Mesenteric fat pad (tissue), 1 donor: ENCODE measurements around the gene USP47. TPM values are rescaled to one million over a fixed set of nuclear protein-coding genes. Genes with fewer than 3 reads are reported as not detected.

Experiments used
- DNase-seq: peaks from one replicate; pipeline ENCODE4 v3.0.0-alpha.2; 2020; ENCODE audit warnings: low spot score
- long read RNA-seq: library from polyadenylated mRNA; unstranded; transcript quantifications from one replicate; pipeline ENCODE4 v2.0.0, GENCODE V29; 2020
- total RNA-seq: library from RNA; stranded (reverse); fragmentation: NEBNext Ultra II Directional; extraction: Animal tissue kit (Norgen Biotek cat#: 25700); gene quantifications from one replicate; pipeline ENCODE4 v1.2.1, GENCODE V29; 2021
- donor health status: DM: yes; HTN: yes; CAD: no.

USP47 gene, protein sequence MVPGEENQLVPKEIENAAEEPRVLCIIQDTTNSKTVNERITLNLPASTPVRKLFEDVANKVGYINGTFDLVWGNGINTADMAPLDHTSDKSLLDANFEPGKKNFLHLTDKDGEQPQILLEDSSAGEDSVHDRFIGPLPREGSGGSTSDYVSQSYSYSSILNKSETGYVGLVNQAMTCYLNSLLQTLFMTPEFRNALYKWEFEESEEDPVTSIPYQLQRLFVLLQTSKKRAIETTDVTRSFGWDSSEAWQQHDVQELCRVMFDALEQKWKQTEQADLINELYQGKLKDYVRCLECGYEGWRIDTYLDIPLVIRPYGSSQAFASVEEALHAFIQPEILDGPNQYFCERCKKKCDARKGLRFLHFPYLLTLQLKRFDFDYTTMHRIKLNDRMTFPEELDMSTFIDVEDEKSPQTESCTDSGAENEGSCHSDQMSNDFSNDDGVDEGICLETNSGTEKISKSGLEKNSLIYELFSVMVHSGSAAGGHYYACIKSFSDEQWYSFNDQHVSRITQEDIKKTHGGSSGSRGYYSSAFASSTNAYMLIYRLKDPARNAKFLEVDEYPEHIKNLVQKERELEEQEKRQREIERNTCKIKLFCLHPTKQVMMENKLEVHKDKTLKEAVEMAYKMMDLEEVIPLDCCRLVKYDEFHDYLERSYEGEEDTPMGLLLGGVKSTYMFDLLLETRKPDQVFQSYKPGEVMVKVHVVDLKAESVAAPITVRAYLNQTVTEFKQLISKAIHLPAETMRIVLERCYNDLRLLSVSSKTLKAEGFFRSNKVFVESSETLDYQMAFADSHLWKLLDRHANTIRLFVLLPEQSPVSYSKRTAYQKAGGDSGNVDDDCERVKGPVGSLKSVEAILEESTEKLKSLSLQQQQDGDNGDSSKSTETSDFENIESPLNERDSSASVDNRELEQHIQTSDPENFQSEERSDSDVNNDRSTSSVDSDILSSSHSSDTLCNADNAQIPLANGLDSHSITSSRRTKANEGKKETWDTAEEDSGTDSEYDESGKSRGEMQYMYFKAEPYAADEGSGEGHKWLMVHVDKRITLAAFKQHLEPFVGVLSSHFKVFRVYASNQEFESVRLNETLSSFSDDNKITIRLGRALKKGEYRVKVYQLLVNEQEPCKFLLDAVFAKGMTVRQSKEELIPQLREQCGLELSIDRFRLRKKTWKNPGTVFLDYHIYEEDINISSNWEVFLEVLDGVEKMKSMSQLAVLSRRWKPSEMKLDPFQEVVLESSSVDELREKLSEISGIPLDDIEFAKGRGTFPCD (N-terminal part only)
- total RNA-seq = 53.3 TPM
- long read RNA-seq, partial matches to known transcripts = 110 of 129 reads
- long read RNA-seq, other reads (novel, unspliced or antisense) = 19 of 129 reads

GRCh38 chr11:11841723-11842420 is at the start of gene USP47:
TSS of gene USP47 (plus strand) at chr11:11841972. CDS start at chr11:11842186, 214 bp downstream.
- peak; percentile 98 for DNase-seq

- DNase-seq = no peak
Observed at GRCh38 chr11:11793073-11793472, 48.7 kb upstream of the USP47 start.

GRCh38 chr11:11798586-11799438 is 43.0 kb upstream of the USP47 start:
- DNase-seq = no peak

GRCh38 chr11:11805228-11805627 is 36.5 kb upstream of the USP47 start:
- DNase-seq = no peak

- no peak for DNase-seq
Observed at GRCh38 chr11:11806074-11806473, 35.7 kb upstream of the USP47 start.

GRCh38 chr11:11806586-11806985 is 35.2 kb upstream of the USP47 start:
- DNase-seq = no peak

- DNase-seq = no peak
Observed at GRCh38 chr11:11807811-11808782, 33.7 kb upstream of the USP47 start.

GRCh38 chr11:11808992-11809615 is 32.7 kb upstream of the USP47 start:
- no peak for DNase-seq

GRCh38 chr11:11810764-11811726 is 30.7 kb upstream of the USP47 start:
- DNase-seq = no peak

DNA sequence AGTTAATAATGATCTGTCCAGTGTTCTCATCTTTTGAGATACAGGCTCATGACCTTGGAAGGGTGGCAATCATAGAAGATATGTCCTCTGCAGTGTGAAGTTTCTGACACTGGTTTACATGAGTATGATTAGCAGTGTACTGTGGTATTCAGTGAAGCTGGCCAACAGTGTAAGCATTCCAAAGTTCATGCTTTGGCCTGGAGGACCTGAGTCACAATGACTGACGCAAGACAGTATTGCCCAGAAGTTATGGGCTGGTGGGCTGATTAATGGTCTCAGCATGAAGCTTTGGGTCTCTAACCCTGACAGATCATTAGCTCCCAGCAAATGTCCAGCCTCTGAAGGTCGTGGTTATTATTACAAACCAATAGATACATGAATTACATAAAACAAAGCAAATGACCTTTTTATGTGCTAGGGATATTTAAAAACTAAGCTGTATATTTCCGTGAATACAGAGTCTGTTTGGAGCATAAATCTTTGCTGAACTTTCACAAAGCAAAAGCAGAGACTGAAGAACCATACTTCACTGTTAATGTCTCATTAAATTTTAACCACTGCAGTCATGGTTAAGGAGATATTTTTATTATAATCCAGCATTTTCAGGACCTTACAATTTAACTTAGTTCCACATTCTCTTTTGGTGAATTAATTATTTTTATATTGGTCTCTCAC is 28.3 kb upstream of the USP47 start:
- no peak for DNase-seq

DNA sequence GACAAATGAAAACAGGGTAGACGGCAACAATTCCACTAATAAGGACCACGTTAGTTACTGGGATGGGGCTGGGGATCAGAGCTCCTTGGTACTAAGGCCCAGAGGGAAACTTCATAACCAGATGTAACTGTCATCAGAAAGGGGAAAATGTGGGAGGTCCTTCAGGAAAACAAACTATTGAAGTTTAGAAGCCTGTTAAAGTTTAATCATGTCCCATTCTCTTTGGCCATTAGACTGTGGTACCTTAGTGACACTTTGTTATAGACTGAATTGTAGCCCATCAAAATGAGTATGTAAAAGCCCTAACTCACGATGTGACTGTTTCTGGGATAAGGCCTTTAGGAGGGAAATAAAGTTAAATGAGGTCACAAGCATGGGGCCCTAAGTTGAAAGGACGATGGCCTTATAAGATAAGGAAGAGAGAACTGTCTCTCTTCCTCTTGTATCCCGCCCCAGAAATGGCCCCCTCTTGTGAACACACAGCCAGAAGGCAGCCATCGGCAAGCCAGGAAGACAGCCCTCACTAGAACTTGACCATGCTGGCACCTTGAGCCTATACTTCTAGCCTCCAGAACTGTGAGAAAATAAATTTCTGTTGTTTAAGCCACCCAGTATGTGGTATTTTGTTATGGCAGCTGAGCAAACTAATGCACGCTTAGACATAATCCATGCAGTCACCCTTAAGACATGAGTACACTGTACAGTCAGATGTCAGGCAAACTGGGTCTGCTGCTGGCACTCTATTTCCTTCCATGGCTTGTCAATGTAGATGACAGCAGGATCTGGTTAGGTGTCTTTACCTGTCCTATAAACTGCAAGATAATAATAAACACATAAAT is 26.9 kb upstream of the USP47 start:
- DNase-seq = no peak

DNA sequence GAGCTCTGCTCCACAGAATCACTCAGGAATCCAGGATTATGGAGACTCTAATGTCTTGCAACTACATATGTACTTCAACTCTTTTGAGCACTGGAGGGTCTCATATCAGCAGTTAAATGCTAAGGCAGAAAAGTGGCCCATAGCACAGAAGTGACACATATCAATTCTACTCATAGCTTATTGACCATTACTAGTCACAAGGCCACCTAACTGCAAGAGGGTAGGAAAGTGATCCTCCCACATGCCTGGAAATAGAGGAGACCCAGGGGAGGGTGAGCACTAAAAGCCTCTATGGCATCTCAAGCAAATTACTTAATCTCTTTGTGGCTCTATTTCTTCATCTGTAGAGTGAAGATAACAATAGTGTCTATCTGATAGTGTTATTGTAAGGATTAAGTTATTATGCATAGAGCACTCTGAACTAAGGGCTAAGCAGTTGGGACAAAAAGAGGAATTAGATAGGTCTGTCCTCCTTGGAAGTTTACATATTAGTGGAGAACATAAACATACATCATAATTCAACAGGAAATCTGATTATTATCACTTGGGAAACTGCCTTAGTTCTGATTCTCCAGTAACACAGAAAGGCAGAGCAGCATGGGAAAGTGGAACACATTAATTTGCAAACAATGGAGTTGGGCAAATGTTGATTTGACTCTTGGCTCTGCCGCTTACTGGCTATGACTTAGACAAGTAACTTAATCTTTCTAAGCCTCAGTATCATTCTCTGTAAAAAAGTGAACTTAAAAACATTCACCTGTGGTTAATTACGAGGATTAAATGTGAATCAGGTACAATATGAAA is 25.1 kb upstream of the USP47 start:
- no peak for DNase-seq

- DNase-seq = no peak
Observed at GRCh38 chr11:11817957-11818356, 23.8 kb upstream of the USP47 start.

DNA sequence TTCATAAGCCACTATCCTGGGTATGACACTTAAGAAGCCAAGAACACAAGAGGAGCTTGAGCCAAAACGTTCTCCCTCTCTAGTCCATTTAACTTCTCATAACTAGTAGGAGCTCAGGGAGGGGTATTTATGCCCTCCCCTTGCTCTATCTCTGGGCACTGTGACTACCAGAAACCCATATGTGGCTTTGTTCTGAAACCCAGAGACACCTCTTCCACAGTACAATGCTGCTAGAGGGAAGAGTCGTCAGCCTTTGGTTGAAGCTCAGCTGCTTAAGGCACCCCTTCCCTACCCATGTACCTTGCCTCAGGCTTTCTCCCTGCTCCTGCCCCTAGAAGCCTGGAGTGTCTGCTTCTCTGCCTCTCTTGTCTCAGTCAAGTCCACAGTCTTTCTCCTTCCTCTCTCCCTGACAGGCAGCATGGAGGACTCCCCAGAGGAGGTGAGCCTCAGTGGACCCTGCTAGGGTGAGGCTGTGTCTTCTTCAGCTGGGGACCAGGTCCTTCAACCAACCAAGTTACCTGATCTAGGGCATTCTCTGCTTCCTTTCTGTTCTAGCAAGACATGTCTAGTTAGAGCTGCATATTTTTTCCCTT is 23.1 kb upstream of the USP47 start:
- no peak for DNase-seq
